ENCODE measurements around the gene TXNDC5. TPM values are rescaled to one million over a fixed set of nuclear protein-coding genes. Genes with fewer than 3 reads are reported as not detected.

TXNDC5 gene
- total RNA-seq, 2 experiments from 2014 or later = 312 to 319 TPM

- H3K36me3 ChIP-seq (ENCODE audit: insufficient read depth, low read length) = peaks cover 100% of the 10 kb centered on the region
- TF ChIP-seq CTCF (conservative IDR thresholded peaks at IDR 0.05; ENCODE audit: low read length) (no peak), EZH2phosphoT487 (IDR thresholded peaks at IDR 0.05; ENCODE audit: borderline replicate concordance, low read depth, low read length) (no peak)
- H3K9me3 ChIP-seq (ENCODE audit: low read length) = no peaks in the 10 kb centered on the region
- POLR2A ChIA-PET = interaction anchor here (0.6 to 5.3 kb wide), 11 partner anchors 9 to 1083 kb away, joined by 3 to 39 read pairs (median 3); no protein-coding TSS in a partner anchor
- intact Hi-C loops (cut with micrococcal nuclease; ENCODE audit: unreplicated experiment) = loop anchor here (2.0 to 5.0 kb wide), 2 partner anchors 165 to 173 kb away; partner anchors contain the start of gene BLOC1S5
- H3K79me2 ChIP-seq (ENCODE audit: insufficient read depth, low read depth, low read length) = peaks cover 45% of the 10 kb centered on the region
- H4K20me1 ChIP-seq (ENCODE audit: insufficient read depth, low read length) = peaks cover 19% of the 10 kb centered on the region; the same call in 1 of the 2 replicates
- peak overlapping the region; percentile 24 for H3K4me3 ChIP-seq (ENCODE audit: low read depth, low read length, poor library complexity, severe bottlenecking)
- peak overlapping the region; percentile 58 for H3K4me2 ChIP-seq (ENCODE audit: low read length)
- BruUV-seq (replicated peaks) = TSS peak; percentile 9
- no peaks in the 10 kb centered on the region for H3K9me2 ChIP-seq (ENCODE audit: insufficient read depth, low read length)
- peak; percentile 66 for DNase-seq (ENCODE audit: low spot score)
- H2AFZ ChIP-seq (ENCODE audit: low read length) = no peak overlapping the region
- CTCF ChIA-PET (ENCODE audit: unreplicated experiment) = interaction anchor here (1.5 to 1.7 kb wide), 2 partner anchors 95 to 176 kb away, joined by 4 read pairs; no protein-coding TSS in a partner anchor
- peak overlapping the region; percentile 78 for H3K27ac ChIP-seq (ENCODE audit: low read depth, low read length, poor library complexity, severe bottlenecking)
- H3K4me1 ChIP-seq (ENCODE audit: insufficient read depth, low read length, poor library complexity, severe bottlenecking) = peaks cover 58% of the 10 kb centered on the region
Measured at GRCh38 chr6:7897461-7898192, 13.0 kb downstream of the TXNDC5 start.

- Histone ChIP-seq H3K79me2 (ENCODE audit: insufficient read depth, low read depth, low read length) (peaks cover 41% of the 10 kb centered on the region), H3K36me3 (ENCODE audit: insufficient read depth, low read length) (peaks cover 100% of the 10 kb centered on the region), H3K27ac (ENCODE audit: low read depth, low read length, poor library complexity, severe bottlenecking) (no peak overlapping the region), H4K20me1 (ENCODE audit: insufficient read depth, low read length) (peaks cover 19% of the 10 kb centered on the region; the same call in 1 of the 2 replicates), H2AFZ (ENCODE audit: low read length) (no peak overlapping the region), H3K4me2 (ENCODE audit: low read length) (no peak overlapping the region), H3K4me1 (ENCODE audit: insufficient read depth, low read length, poor library complexity, severe bottlenecking) (peaks cover 47% of the 10 kb centered on the region), H3K9me2 (ENCODE audit: insufficient read depth, low read length) (no peaks in the 10 kb centered on the region), H3K9me3 (ENCODE audit: low read length) (no peaks in the 10 kb centered on the region), H3K4me3 (ENCODE audit: low read depth, low read length, poor library complexity, severe bottlenecking) (no peak overlapping the region)
- CTCF ChIA-PET (ENCODE audit: unreplicated experiment) = interaction anchor here (1.7 kb wide), 1 partner anchor 96 kb away, joined by 4 read pairs; no protein-coding TSS in a partner anchor
- BruUV-seq (replicated peaks) = no TSS peak
- DNase-seq (ENCODE audit: low spot score) = no peak
- TF ChIP-seq CTCF (conservative IDR thresholded peaks at IDR 0.05; ENCODE audit: low read length) = no peak
- intact Hi-C loops (cut with micrococcal nuclease; ENCODE audit: unreplicated experiment) = loop anchor here (5.0 kb wide), 1 partner anchor 166 kb away; the partner anchor contains the start of gene BLOC1S5
- POLR2A ChIA-PET = interaction anchor here (0.6 to 5.3 kb wide), 5 partner anchors 17 to 191 kb away, joined by 3 to 39 read pairs (median 4); no protein-coding TSS in a partner anchor
Measured at GRCh38 chr6:7896465-7896987, 14.1 kb downstream of the TXNDC5 start.

Data from OCI-LY7 (cell line).